HG02798 (cell line): ENCODE data around the gene HIGD1A.

Source experiments
- ATAC-seq: cut with Tn5 transposase; IDR thresholded peaks from one replicate; pipeline ENCODE4 v1.9.1; 2021; ENCODE audit warnings: mild to moderate bottlenecking; ENCODE audit not compliant: unreplicated experiment, poor library complexity

The HIGD1A gene

DNA sequence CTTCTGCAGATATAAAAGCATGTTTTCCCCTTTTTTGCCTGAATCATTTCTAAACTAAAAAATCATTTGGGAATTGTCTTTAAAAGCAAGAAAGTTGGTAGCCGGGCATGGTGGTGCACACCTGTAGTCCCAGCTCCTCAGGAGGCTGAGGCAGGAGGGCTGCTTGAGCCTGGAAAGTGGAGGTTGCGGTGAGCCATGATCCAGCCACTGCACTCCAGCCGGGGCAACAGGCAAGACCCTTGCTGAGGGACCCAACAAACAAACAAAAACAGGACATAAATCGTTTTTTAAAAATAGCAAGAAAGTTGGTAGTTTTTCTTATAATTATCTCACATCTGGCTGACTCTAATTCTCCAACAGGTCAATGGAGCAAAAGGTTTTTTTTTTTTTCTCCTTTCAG lies 2.5 kb downstream of the HIGD1A start:
- no peak for ATAC-seq

DNA sequence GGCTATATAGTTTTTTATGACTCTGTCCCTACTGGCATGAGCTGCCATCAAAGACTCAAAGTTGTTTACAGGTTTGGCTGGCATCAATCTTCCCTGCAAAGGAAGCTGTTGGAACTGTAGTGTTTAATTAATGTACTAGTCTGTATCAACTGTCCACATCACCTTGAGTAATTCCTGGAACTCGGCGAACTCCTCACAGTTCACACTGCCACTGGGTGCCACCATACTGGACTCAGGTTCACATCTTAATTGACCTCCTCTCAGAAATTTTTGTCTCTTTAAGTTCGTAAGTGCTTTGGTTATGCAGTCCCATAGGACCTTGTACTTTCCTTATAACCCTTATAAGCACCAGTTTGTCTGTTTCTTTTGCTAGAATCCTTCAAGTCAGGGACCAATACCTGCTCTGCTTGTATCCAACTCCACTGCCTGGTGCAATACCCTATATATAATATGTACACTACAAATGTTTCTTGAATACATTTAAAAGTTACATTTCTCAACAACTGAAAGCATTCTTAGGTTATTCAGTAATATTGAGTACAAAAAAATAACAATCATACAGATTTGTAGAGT lies 3.2 kb downstream of the HIGD1A start:
- no peak for ATAC-seq

DNA sequence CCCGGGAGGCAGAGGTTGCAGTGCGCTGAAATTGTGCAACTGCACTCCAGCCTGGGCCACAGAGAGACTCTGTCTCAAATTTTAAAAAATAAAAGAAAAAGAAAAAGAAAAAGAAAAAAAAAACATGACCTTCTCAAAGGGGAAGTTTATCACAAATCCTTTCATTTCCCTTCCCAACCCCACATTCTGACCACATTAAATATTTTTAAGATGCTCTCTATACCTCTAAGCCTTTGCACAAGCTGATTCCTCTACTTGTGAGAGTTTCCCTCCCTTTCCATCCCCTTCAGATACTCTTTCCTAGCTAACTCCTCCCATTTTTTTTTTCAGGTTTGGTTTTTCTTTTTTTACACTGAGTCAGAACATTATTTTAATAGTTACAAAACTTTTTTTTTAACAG lies 4.0 kb downstream of the HIGD1A start:
- ATAC-seq: no peak

DNA sequence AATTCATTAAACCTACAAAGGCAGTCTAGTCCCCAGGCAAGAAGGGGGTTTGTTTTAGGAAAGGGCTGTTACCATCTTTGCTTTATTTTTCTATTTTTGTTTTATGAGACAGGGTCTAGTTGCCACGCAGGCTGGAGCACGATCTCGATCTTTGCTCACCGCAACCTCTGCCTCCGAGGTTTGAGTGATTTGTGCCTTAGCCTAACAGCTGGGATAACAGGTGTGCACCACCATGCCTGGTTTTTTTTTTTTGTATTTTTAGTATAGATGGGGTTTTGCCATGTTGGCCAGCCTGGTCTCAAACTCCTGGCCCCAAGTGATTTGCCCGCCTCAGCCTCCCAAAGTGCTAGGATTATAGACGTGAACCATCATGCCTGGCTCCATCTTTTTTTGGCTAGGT lies 4.9 kb downstream of the HIGD1A start:
- ATAC-seq: no peak

DNA sequence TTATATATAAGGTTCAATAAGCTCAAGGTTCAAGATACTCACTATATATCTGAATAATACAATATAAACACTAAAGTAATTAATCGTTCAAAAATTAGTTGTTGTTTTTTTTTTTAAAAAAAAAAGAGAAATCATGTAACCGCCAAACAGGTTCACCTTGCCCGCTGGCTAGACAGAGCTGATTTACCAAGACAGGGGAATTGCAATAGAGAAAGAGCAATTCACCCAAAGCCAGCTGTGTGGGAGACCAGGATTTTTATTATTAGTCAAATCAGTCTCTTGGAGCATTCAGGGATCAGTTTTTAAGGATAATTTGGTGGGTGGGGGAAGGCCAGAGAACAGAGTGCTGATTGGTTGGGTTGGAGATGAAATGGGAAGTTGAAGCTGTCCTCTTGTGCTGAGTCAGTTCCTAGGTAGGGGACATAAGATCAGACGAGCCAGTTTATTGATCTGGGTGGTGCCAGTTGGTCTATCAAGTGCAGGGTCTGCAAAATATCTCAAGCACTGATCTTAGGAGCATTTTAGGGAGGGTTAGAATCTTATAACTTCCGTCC lies 7.9 kb downstream of the HIGD1A start:
- ATAC-seq: no peak

DNA sequence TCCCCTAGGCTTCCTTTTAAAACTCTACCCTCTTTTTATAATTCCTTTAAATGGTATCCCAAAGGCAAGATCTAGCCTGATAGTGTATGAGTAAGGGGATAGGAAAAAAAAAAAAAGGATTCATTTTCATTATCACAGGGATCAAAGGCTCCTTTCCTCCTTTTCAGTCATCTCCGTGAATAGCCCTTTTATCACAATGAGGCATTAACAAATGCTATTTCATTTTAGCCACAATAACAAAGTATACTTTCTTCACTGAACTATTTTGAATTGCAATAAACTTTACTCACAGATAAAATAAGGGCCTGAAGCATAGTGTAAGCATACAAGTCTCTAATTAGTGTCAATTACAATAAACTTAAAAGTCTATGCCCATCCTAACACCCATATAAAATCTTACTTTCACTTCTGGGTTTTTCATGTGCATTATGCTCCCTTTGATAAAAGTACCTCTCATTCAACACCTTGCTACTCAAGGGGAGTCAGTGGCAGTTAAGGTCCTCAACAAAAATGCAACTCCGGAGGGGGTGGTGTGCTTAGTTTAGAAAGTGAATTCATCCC lies 8.6 kb downstream of the HIGD1A start:
- ATAC-seq: no peak

DNA sequence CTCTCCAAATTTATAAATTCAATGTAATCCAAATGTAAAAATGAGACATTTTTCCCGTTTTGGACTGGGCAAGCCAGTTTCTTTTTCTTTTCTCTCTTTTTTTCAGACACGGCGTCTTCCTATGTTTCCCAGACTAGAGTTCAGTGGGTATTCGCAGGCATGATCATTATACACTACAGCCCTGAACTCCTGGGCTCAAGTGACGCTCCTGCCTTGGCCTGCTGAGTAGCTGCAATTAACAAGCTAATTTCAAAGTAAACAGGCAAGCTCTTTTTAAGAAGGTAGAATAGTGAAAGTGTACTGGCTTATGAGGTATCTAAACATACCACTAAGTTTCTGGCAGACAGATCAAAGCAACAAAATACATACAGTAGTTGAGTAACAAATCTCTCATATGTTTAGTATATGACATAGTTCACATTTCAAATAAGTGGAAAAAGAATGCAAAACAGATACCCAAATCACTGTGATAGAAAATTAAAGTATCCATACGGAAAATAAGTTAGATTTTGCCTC lies 13.5 kb downstream of the HIGD1A start:
- no peak for ATAC-seq

DNA sequence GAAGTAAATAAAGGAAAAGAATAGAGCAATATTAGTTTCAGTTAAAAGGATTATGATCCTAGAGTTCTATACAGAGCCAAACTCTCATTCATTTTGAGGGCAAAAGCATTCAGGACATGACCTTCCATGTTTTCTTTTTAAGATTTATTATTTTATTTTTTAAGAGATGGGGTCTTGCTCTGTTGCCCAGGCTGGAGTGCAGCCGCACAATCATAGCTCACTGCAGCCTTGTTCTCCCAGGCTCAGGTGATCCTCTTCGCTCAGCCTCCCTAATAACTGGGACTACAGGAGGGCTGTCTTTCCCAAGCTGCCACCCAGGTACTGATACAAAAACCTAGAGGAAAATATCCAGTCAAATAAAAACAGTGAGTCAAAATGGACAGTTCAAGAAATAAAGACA lies 17.7 kb downstream of the HIGD1A start:
- ATAC-seq: no peak

DNA sequence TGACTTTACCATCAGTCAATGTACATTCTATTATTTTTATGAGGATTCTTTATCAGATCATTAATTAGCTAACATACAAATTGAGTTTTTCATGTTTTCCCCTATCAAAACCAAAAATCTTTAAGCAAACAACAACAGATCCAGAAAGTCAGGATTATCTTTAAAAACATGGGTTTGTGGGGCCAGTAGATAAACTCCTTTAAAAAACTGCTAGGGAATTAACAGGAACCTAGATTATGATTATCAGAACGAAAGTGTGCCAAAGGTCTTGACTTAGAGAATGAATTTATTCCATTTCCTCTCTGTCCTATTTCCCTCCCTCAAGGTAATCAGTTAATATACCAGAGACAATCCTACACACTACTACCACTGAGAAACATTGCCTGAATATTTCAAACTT lies 18.1 kb downstream of the HIGD1A start:
- no peak for ATAC-seq

DNA sequence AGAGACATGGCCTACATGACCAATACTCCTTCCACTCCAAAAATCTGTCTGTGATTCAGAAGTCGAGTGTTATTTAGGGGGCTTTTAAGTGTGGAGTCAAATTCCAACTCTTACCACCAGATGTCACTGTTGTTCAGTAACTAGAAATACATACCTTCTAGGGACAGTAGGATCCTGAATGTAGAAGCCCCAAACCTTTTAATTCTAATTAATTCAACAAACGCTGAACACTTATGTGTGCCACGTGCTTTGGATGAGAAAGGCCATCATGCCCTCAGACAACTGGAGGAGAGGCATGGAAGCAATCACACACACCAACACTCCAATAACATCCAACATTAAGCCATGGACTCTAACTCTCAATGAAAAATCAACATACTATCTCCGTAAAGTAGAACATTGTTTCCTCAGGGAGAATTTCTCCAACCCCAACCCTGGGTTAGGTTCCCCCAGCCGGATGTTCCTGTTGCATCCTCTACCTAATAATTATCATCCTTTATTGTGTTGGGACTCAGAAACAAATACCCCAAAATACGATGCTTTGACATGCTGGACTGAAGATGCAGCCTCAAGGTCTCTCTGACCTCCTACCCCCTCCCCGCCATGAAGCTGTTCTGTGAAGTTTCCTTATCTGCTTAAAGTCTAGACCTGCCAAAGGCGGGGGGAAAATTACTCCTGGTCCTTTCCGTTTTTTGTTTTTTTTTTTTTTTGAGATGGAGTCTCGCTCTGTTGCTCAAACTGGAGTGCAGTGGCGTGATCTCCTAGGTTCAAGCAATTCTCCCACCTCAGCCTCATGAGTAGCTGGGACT lies 23.2 kb downstream of the HIGD1A start:
- ATAC-seq: peak; percentile 66

DNA sequence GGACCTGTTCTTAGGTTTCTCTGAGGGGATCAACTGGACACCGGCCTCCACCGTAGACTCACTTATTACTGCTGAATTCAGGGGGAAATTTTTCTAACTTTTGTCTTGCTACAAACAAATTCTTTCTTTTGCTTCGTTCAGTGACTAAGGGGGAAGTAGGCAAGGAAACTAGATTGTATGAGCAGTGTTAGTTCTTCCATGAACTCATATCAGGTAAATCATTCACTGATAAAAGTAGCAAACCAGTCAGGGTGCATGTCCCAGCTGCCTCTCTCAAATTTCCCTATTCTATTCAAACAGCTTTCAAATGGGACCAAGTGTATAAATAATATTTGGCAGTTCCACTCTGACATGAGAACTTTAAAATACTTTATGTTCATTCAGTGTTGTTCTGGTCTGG lies 23.9 kb downstream of the HIGD1A start:
- no peak for ATAC-seq

DNA sequence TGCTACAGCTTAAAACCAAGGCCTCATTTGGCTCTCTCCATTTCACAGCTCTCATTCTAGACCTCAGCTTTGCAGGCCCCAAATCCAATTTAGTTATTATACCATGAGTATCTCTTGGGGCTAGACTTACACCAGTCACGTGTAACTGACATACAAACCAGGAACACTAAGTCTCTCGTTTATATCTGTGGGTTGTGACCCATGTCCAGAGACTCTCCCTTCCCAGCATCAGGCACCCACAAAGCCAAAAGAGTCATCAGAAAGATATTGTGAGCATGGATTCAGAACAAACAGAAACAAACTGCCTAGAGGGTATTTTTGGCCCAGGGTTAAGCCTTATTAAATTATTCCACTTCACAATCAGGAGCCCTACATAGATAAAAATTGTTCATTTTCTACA lies 25.6 kb downstream of the HIGD1A start:
- ATAC-seq: no peak

DNA sequence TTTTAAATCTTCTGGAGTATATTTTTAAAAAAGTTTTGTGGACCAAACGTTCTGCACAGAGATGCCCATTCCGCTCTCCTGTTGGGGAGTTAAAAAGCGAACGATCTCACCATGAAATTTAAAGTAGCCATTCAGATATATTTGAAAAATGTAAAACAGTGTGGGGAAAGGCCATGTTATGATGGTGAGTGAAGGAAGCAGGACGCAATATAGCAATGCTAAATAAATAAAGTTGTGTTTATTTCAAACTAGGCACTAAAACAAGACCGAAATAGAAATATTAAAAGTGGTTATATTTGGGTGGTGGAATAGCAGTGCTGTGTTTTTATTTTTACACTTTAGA lies 30.9 kb downstream of the HIGD1A start:
- ATAC-seq: peak; percentile 5

DNA sequence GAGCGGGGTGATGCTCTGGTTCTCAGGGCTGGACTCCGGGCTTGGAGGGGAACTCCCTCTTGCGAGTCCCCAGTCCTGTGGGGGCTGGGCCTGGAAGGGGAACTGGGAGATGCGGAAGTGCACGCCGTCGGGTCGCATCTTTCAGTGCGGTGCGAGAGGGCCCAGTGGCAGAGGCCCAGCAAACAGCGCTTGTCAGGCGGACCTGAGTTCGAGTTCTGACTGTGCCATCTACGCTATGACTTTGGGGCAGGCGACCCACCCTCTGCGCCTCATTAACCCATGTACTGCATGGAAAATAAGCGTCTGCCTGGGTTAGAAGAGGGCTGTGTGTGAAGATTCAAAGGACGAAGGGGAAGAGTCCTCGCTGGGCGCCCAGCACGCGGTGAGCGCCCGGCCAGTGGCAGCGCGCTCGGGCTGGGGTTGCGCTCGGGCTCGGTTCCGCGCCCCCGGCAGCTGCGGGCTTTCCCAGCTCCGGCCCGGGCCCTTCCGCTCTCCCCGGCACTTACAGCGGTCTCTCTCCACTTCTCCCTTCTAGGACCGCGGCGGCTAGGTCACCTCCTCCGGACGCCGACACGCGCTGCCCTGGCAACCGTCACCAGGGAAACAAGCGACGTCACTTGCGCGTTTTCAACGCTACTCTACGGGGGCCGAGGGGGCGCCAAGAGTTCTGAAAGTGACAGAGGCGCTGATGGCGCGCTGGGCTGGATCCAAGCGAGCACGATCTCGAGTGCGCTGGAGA lies 31.5 kb downstream of the HIGD1A start, which contains the start of gene CCDC13:
CCDC13 (minus strand) TSS at position 584 of the 739 bp plus-strand sequence. CDS start 14,908 bp downstream, outside the sequence.
- peak; percentile 98 for ATAC-seq

DNA sequence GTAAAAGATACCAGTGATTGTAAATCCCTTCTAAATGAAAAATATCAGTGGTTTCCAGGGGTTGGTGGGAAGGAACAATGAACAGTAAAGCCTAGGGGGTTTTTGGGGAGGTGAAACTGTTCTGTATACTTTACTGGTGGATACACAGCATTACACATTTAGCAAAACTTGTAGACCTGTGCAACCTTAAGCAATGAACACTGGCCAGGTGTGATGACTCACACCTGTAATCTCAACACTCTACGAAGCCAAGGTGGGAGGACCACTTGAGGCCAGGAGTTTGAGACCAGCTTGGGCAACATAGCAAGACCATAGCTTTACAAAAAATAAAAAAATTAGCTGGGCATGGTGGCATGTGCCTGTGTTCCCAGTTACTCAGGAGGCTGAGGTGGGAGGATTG lies 33.0 kb downstream of the HIGD1A start:
- no peak for ATAC-seq

DNA sequence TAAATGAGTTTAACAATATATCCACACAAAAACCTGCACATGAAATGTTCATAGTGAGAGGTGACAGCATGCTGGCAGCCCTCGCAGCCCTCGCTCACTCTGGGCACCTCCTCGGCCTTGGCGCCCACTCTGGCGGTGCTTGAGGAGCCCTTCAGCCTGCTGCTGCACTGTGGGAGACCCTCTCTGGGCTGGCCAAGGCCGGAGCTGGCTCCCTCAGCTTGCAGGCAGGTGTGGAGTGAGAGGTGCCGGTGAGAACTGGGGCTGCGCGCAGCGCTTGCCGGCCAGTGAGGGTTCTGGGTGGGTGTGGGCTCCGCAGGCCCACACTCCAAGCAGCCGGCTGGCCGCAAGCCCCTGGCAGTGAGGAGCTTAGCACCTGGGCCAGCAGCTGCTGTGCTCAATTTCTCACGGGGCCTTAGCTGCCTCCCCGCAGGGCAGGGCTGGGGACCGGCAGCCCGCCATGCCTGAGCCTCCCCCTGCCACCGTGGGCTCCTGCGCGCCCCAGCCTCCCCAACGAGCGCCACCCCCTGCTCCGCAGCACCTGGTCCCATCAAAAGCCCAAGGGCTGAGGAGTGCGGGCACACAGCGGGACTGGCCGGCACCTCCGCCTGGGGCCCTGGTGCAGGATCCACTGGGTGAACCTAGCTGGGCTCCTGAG lies 34.7 kb downstream of the HIGD1A start:
- no peak for ATAC-seq

DNA sequence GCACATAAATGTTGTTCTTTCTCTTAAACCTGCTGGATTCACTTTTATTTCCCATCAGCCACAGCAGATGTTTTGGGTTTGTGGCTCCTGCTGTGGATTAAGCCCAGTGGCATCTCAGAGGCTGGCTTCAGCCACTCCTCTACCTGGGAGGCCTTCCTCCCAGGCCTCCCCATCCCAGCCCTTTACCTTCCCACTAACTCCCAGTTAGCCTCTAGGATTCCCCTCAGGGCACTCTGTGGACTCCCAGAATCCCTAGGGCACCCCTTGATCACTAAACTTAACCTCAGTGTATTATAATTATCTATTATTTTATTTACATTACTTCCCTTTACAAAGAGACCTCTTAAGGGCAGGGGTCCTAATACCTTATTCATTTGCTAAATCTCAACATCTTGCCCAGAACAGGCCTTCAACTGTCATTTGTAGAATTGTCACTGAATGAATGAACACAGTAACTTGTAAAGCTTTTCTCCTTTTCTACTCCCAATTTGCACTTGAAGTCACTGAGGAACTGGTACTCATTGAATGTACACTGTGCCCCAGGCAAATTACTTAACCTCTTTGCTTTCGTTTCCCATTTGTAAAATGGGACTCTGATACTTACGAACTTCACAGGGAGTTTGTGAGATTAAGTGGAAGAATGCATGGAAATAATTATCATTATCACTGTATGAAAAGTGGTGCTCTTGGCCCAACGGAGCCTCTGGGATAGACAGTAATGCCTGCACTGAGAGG lies 39.6 kb downstream of the HIGD1A start:
- no peak for ATAC-seq

DNA sequence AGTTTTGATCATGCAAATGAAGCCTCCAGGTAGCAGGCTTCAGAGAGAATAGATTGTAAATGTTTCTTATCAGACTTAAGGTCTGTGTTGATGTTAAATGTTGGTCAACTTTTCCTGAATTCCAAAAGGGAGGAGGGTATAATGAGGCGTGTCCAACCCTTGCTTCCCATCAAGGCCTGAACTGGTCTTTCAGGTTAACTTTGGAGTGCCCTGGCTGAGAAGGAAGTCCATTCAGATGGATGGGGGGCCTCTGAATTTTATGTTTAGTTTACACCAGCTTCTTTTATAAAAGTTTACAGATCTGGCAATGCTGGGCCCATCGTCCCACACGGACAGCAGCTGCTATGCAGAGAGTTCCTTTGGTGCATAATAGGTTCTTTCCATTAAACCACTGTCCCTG lies 40.2 kb downstream of the HIGD1A start:
- no peak for ATAC-seq

DNA sequence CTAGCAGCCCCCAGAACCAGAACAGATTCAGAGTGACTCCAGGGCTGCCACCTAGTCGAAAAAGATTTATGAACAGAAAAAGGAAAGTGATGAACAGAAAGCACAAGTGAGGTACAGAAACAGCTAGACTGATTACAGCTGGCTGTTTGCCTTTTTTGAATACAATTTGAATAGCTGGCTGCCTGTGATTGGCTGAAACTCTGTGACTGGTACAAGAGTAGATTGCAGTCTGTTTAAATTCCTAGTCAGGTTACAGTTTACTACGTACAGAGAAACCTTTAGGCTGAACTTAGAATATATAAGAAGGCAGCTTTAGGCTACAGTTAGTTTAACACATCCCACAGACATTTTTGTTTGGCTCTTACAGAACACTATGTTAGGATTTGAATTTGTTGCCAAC lies 41.3 kb downstream of the HIGD1A start:
- no peak for ATAC-seq
